Stimulated activated naive CD4-positive, alpha-beta T cell (primary cell): ENCODE results near the gene LARGE2.

Experiments
- DNase-seq, 6 experiments: peaks; one replicate each; lab custom pipeline; 2025; lab: John Stamatoyannopoulos, UW

The LARGE2 gene

GRCh38 chr11:45930031-45930794 is 7.8 kb downstream of the LARGE2 start:
- peak in 2 of 6 experiments; percentile 16 to 20 for DNase-seq

- no peak for DNase-seq
These were observed 8.6 kb downstream of the LARGE2 start for GRCh38 chr11:45930951-45931570.

GRCh38 chr11:45931739-45932138 is 9.3 kb downstream of the LARGE2 start:
- no peak for DNase-seq

GRCh38 chr11:45932217-45932616 is 9.8 kb downstream of the LARGE2 start:
- DNase-seq = no peak

- DNase-seq = no peak
These were observed 10.8 kb downstream of the LARGE2 start for GRCh38 chr11:45933131-45933831.

GRCh38 chr11:45933846-45934579 is 11.6 kb downstream of the LARGE2 start:
- no peak for DNase-seq

GRCh38 chr11:45934580-45935318 is 12.3 kb downstream of the LARGE2 start:
- DNase-seq = no peak

GRCh38 chr11:45935349-45936064 is 13.1 kb downstream of the LARGE2 start:
- DNase-seq = no peak

- no peak for DNase-seq
These were observed 14.1 kb downstream of the LARGE2 start for GRCh38 chr11:45936511-45937054.

GRCh38 chr11:45937916-45938315 is 15.5 kb downstream of the LARGE2 start:
- DNase-seq = no peak

- no peak for DNase-seq
These were observed 17.4 kb downstream of the LARGE2 start for GRCh38 chr11:45939836-45940235.

- DNase-seq = no peak
These were observed 18.8 kb downstream of the LARGE2 start for GRCh38 chr11:45941285-45941684.

GRCh38 chr11:45942381-45942780 is 19.9 kb downstream of the LARGE2 start:
- DNase-seq = no peak

- DNase-seq = no peak
These were observed 23.0 kb downstream of the LARGE2 start for GRCh38 chr11:45945397-45945999.

- no peak for DNase-seq
These were observed 25.4 kb downstream of the LARGE2 start for GRCh38 chr11:45947885-45948284.

GRCh38 chr11:45948356-45948755 is 25.9 kb downstream of the LARGE2 start:
- DNase-seq = no peak

- no peak for DNase-seq
These were observed 27.5 kb downstream of the LARGE2 start for GRCh38 chr11:45949992-45950407.

GRCh38 chr11:45959851-45960250 is 37.4 kb downstream of the LARGE2 start:
- no peak for DNase-seq

- no peak for DNase-seq
These were observed 38.1 kb downstream of the LARGE2 start for GRCh38 chr11:45960387-45961095.
